ENCODE data around the gene KCNQ5.
A peak's percentile ranks its signal among the peaks of the same experiment; 100 is the strongest.

Gene KCNQ5

GRCh38 chr6:72651174-72651573 is 29.3 kb downstream of the KCNQ5 start:
- TF ChIP-seq, protein P1, sequence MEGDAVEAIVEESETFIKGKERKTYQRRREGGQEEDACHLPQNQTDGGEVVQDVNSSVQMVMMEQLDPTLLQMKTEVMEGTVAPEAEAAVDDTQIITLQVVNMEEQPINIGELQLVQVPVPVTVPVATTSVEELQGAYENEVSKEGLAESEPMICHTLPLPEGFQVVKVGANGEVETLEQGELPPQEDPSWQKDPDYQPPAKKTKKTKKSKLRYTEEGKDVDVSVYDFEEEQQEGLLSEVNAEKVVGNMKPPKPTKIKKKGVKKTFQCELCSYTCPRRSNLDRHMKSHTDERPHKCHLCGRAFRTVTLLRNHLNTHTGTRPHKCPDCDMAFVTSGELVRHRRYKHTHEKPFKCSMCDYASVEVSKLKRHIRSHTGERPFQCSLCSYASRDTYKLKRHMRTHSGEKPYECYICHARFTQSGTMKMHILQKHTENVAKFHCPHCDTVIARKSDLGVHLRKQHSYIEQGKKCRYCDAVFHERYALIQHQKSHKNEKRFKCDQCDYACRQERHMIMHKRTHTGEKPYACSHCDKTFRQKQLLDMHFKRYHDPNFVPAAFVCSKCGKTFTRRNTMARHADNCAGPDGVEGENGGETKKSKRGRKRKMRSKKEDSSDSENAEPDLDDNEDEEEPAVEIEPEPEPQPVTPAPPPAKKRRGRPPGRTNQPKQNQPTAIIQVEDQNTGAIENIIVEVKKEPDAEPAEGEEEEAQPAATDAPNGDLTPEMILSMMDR (IDR thresholded peaks at IDR 0.05; ENCODE audit: insufficient read depth, low read length, poor library complexity, severe bottlenecking): no peak
- TF ChIP-seq EZH2phosphoT487 (conservative IDR thresholded peaks at IDR 0.05; ENCODE audit: low read length): no peak
- Histone ChIP-seq H3K4me2 (ENCODE audit: low read depth, low read length, poor library complexity, severe bottlenecking) (peak overlapping the region; percentile 50), H3K27me3 (ENCODE audit: low read length) (no peaks in the 10 kb centered on the region), H4K20me1 (ENCODE audit: low read depth, low read length) (peaks cover 6% of the 10 kb centered on the region; the same call in 1 of the 2 replicates), H2AFZ (ENCODE audit: low read depth, low read length, severe bottlenecking) (no peak overlapping the region), H3K27ac (ENCODE audit: low read depth, low read length) (peak overlapping the region; percentile 30; the same call in 1 of the 2 replicates), H3K36me3 (ENCODE audit: low read length) (0 out of 2 replicates have a peak, but pooled peaks cover 3% of the 10 kb centered on the region), H3K9ac (ENCODE audit: low read length) (no peak overlapping the region), H3K79me2 (ENCODE audit: insufficient read depth, low read length) (peaks cover 99% of the 10 kb centered on the region), H3K9me2 (replicated peaks; ENCODE audit: insufficient read depth, low read length) (no peaks in the 10 kb centered on the region), H3K9me3 (ENCODE audit: insufficient read depth, low read length) (no peaks in the 10 kb centered on the region), H3F3A (ENCODE audit: insufficient read depth) (no peaks in the 10 kb centered on the region; the same call in none of the 2 replicates), H3K4me3 (ENCODE audit: insufficient read depth, low read length, poor library complexity, severe bottlenecking) (no peak overlapping the region)

GRCh38 chr6:72651967-72652956 is 30.4 kb downstream of the KCNQ5 start:
- H3K9ac ChIP-seq (ENCODE audit: low read length): no peak overlapping the region
- no peak overlapping the region for H3K4me3 ChIP-seq (ENCODE audit: insufficient read depth, low read length, poor library complexity, severe bottlenecking)
- H3K9me2 ChIP-seq (replicated peaks; ENCODE audit: insufficient read depth, low read length): no peaks in the 10 kb centered on the region
- H3K27ac ChIP-seq (ENCODE audit: low read depth, low read length): peak overlapping the region; percentile 18; the same call in 1 of the 2 replicates
- peaks cover 99% of the 10 kb centered on the region for H3K79me2 ChIP-seq (ENCODE audit: insufficient read depth, low read length)
- no peaks in the 10 kb centered on the region for H3K9me3 ChIP-seq (ENCODE audit: insufficient read depth, low read length)
- no peaks in the 10 kb centered on the region for H3K27me3 ChIP-seq (ENCODE audit: low read length)
- TF ChIP-seq EZH2phosphoT487 (conservative IDR thresholded peaks at IDR 0.05; ENCODE audit: low read length): no peak
- TF ChIP-seq, protein P1 (IDR thresholded peaks at IDR 0.05; ENCODE audit: insufficient read depth, low read length, poor library complexity, severe bottlenecking): no peak
- no peaks in the 10 kb centered on the region; the same call in none of the 2 replicates for H3F3A ChIP-seq (ENCODE audit: insufficient read depth)
- peak overlapping the region; percentile 32 for H3K4me2 ChIP-seq (ENCODE audit: low read depth, low read length, poor library complexity, severe bottlenecking)
- H3K36me3 ChIP-seq (ENCODE audit: low read length): 0 out of 2 replicates have a peak, but pooled peaks cover 3% of the 10 kb centered on the region
- H4K20me1 ChIP-seq (ENCODE audit: low read depth, low read length): peaks cover 6% of the 10 kb centered on the region; the same call in 1 of the 2 replicates
- no peak overlapping the region for H2AFZ ChIP-seq (ENCODE audit: low read depth, low read length, severe bottlenecking)

- Histone ChIP-seq H2AFZ (ENCODE audit: low read depth, low read length, severe bottlenecking) (no peak overlapping the region), H3K4me2 (ENCODE audit: low read depth, low read length, poor library complexity, severe bottlenecking) (peak overlapping the region; percentile 32), H3K79me2 (ENCODE audit: insufficient read depth, low read length) (peaks cover 99% of the 10 kb centered on the region)
Observed at GRCh38 chr6:72653026-72653425, 31.2 kb downstream of the KCNQ5 start.

More at GRCh38 chr6:72653026-72653425, 31.2 kb downstream of the KCNQ5 start:
- Histone ChIP-seq H4K20me1 (ENCODE audit: low read depth, low read length) (peaks cover 6% of the 10 kb centered on the region; the same call in 1 of the 2 replicates), H3K9me3 (ENCODE audit: insufficient read depth, low read length) (no peaks in the 10 kb centered on the region), H3K36me3 (ENCODE audit: low read length) (0 out of 2 replicates have a peak, but pooled peaks cover 3% of the 10 kb centered on the region), H3K4me3 (ENCODE audit: insufficient read depth, low read length, poor library complexity, severe bottlenecking) (no peak overlapping the region), H3F3A (ENCODE audit: insufficient read depth) (no peaks in the 10 kb centered on the region; the same call in none of the 2 replicates), H3K9me2 (replicated peaks; ENCODE audit: insufficient read depth, low read length) (no peaks in the 10 kb centered on the region), H3K9ac (ENCODE audit: low read length) (no peak overlapping the region), H3K27ac (ENCODE audit: low read depth, low read length) (peak overlapping the region; percentile 18; the same call in 1 of the 2 replicates), H3K27me3 (ENCODE audit: low read length) (no peaks in the 10 kb centered on the region)
- TF ChIP-seq, protein P1 (IDR thresholded peaks at IDR 0.05; ENCODE audit: insufficient read depth, low read length, poor library complexity, severe bottlenecking): no peak
- TF ChIP-seq EZH2phosphoT487 (conservative IDR thresholded peaks at IDR 0.05; ENCODE audit: low read length): no peak

Measured in SU-DHL-6 (cell line).